ENCODE results near the gene GFOD2.

Gene GFOD2

DNA sequence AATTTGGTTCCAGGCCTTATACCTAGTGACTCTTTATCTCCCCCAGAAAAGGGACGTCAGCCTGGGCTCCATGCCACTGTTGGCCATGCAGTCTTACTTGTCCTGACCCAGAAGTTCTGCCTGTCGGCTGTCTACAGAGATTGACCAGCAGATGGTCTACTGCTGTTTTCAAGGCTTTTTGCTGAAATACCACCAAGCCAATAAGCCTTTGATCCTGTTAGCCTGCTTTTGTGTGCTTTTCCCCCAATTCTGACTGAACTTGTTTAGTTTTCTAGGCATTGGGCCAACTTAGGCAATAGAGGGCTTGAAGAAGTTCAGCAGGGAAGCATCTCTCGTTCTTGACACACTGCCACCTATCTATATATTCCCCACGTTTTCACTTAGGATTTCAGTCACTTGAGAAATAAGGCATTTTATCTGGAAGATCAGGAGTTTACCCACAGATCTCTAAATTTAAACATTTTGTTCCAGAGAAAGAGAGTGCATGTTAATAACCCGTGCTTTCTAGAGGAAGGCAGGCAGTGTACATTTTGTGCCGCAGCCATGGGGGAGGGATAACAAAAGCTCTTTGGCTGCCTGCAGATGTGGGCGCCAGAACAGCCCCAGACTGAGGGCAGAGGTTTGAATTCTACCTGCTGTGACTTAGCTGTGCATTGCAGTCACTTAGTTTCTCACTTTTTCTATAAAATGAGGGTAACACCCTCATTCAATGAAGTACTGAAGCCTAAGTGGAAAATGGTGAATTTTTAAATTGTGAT lies 86.5 kb downstream of the GFOD2 start:
- DNase-seq, result no peak

DNA sequence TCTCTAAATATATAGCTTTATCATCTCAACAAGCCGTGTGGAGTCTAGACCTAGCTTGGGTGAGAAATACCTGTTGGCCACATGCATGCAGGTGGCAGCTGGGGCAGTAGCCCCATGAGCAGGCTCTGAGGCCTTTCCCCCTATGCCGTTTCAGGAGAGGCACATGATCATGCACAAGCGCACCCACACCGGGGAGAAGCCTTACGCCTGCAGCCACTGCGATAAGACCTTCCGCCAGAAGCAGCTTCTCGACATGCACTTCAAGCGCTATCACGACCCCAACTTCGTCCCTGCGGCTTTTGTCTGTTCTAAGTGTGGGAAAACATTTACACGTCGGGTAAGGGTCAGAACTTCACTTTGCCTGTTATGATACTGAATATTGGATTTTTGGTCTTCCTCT lies 90.9 kb downstream of the GFOD2 start:
- peak in 1 of 3 donors; percentile 10 for DNase-seq
